GM12878 (cell line): ENCODE results near the gene INKA1. TPM values are rescaled to one million over a fixed set of nuclear protein-coding genes. Genes with fewer than 3 reads are reported as not detected.

ENCODE experiments used
- ATAC-seq: fragments of 200-7000 bp; cut with Tn5 transposase; 3 replicates; pipeline ENCODE4 v1.9.1; 2020; ENCODE audit warnings: mild to moderate bottlenecking, moderate library complexity
- BruUV-seq: library from RNA; stranded (reverse); fragments of 400-500 nt; replicated peaks from 2 replicates; lab custom pipeline; 2021; lab: Mats Ljungman, UMichigan
- CTCF ChIA-PET: fragments of 300-600 bp; sonication (Branson Sonifier 250); formaldehyde crosslinking; extraction: SDS; loops from one replicate; lab custom pipeline; 2021; ENCODE audit warnings: inconsistent platforms; lab: Yijun Ruan, JAX
- POLR2A ChIA-PET: fragments of 350-600 bp; formaldehyde crosslinking; extraction: SDS; loops from one replicate; lab custom pipeline; 2021; ENCODE audit warnings: inconsistent platforms; lab: Charles Lee
- RAD21 ChIA-PET: fragments of 300-600 bp; sonication (Branson Sonifier 250); formaldehyde crosslinking; loops from one replicate; lab custom pipeline; 2023; ENCODE audit warnings: antibody characterized with exemption; ENCODE audit not compliant: unreplicated experiment; lab: Charles Lee
- SMC1A ChIA-PET: fragments of 300-600 bp; sonication (Branson Sonifier 250); formaldehyde crosslinking; loops from one replicate; lab custom pipeline; 2023; ENCODE audit not compliant: unreplicated experiment, uncharacterized antibody; lab: Charles Lee
- DNase-seq: peaks from one replicate; pipeline ENCODE4 v3.0.0-alpha.2; 2011; ENCODE audit warnings: low read depth, low spot score
- FAIRE-seq: peaks from 3 replicates; lab custom pipeline; 2011; peaks lifted over from hg19 to GRCh38; lab: Jason Lieb, UNC
- H2AFZ ChIP-seq: 2 replicates; pipeline ENCODE4 v1.6.0; 2011; ENCODE audit warnings: low read depth, low read length, control low read depth; ENCODE audit not compliant: control insufficient read depth
- H3K27ac ChIP-seq: 2 replicates; pipeline ENCODE4 v1.5.1; 2011; ENCODE audit warnings: control low read depth; ENCODE audit not compliant: control insufficient read depth, insufficient read depth
- H3K27me3 ChIP-seq, 2 experiments: replicated peaks in 1 of 2; 2 replicates each; pipeline versions ENCODE4 v1.6.0 to v1.6.1; 2011; ENCODE audit warnings: low read length in 1 of 2; ENCODE audit not compliant: control insufficient read depth in 2 of 2, insufficient read depth in 2 of 2
- H3K36me3 ChIP-seq, 2 experiments: 2 replicates each; pipeline ENCODE4 v1.5.1; 2011; ENCODE audit warnings: low read length in 1 of 2; ENCODE audit not compliant: control insufficient read depth in 2 of 2, insufficient read depth in 2 of 2
- H3K4me1 ChIP-seq: 2 replicates; pipeline ENCODE4 v1.6.1; 2011; ENCODE audit warnings: mild to moderate bottlenecking, low read length, moderate library complexity, mixed read lengths; ENCODE audit not compliant: control insufficient read depth, insufficient read depth
- H3K4me2 ChIP-seq: 2 replicates; pipeline ENCODE4 v1.6.0; 2011; ENCODE audit warnings: control low read depth; ENCODE audit not compliant: control insufficient read depth, insufficient read depth
- H3K4me3 ChIP-seq: fragments of 200-600 bp; sonication (generic); 2 replicates; pipeline ENCODE4 v1.5.1; 2016
- H3K79me2 ChIP-seq: 2 replicates; pipeline ENCODE4 v1.6.0; 2011; ENCODE audit warnings: low read length; ENCODE audit not compliant: control insufficient read depth, insufficient read depth
- H3K9ac ChIP-seq: 2 replicates; pipeline ENCODE4 v1.8.0; 2011; ENCODE audit warnings: low read length, control low read depth, mixed read lengths; ENCODE audit not compliant: control insufficient read depth, insufficient read depth
- H3K9me3 ChIP-seq: replicated peaks from 3 replicates; pipeline ENCODE4 v1.5.1; 2011; ENCODE audit warnings: mild to moderate bottlenecking, low read length; ENCODE audit not compliant: control insufficient read depth, insufficient read depth
- H4K20me1 ChIP-seq: 2 replicates; pipeline ENCODE4 v1.6.0; 2011; ENCODE audit not compliant: control insufficient read depth, insufficient read depth
- ATF2 ChIP-seq: IDR thresholded peaks from 2 replicates; pipeline ENCODE4 v1.6.1; 2012; ENCODE audit warnings: low read length, inconsistent platforms
- CREM ChIP-seq: IDR thresholded peaks from 2 replicates; pipeline ENCODE4 v1.6.1; 2014; ENCODE audit warnings: antibody characterized with exemption, low read depth
- MAX ChIP-seq: IDR thresholded peaks from 2 replicates; pipeline ENCODE4 v1.6.1; 2012; ENCODE audit warnings: low read depth, low read length, improper control_type of control experiment
- MEF2B ChIP-seq: fragments of 450-650 bp; IDR thresholded peaks from 2 replicates; pipeline ENCODE4 v1.6.1; 2018; ENCODE audit warnings: mild to moderate bottlenecking, moderate library complexity; ENCODE audit not compliant: partially characterized antibody, poor library complexity, severe bottlenecking
- MYB ChIP-seq: fragments of 150-350 bp; IDR thresholded peaks from 2 replicates; pipeline ENCODE4 v1.6.1; 2014; ENCODE audit warnings: mild to moderate bottlenecking, low read depth, low read length, borderline replicate concordance
- NR2C2 ChIP-seq: IDR thresholded peaks from 2 replicates; pipeline ENCODE4 v1.6.1; 2011; ENCODE audit warnings: borderline replicate concordance, low read depth; ENCODE audit not compliant: control insufficient read depth, insufficient read length
- RCOR1 ChIP-seq: conservative IDR thresholded peaks from 2 replicates; pipeline ENCODE4 v1.6.1; 2012; ENCODE audit warnings: low read depth, low read length, improper control_type of control experiment
- SMAD5 ChIP-seq: IDR thresholded peaks from 2 replicates; pipeline ENCODE4 v1.6.1; 2016; ENCODE audit warnings: antibody characterized with exemption, low read depth
- SMARCA5 ChIP-seq: fragments of 450-650 bp; IDR thresholded peaks from 2 replicates; pipeline ENCODE4 v1.6.1; 2017; ENCODE audit warnings: mild to moderate bottlenecking
- SUPT20H ChIP-seq: IDR thresholded peaks from 2 replicates; pipeline ENCODE4 v1.6.1; 2011; ENCODE audit warnings: low read depth, mild to moderate bottlenecking, low read length, moderate library complexity, borderline replicate concordance; ENCODE audit not compliant: control insufficient read depth
- TBL1XR1 ChIP-seq: IDR thresholded peaks from 2 replicates; pipeline ENCODE4 v1.6.1; 2012; ENCODE audit warnings: low read depth, low read length, improper control_type of control experiment
- TCF3 ChIP-seq: IDR thresholded peaks from 2 replicates; pipeline ENCODE4 v1.6.1; 2012; ENCODE audit warnings: low read depth, mild to moderate bottlenecking, low read length, borderline replicate concordance; ENCODE audit not compliant: insufficient read depth
- ZZZ3 ChIP-seq: IDR thresholded peaks from 2 replicates; pipeline ENCODE4 v1.6.1; 2011; ENCODE audit warnings: low read depth; ENCODE audit not compliant: control insufficient read depth, insufficient read length
- WGBS: methylation state at CpG from one replicate; pipeline ENCODE4 v1.1.6; 2016; ENCODE audit warnings: low lambda C conversion rate; ENCODE audit not compliant: insufficient replicate concordance, insufficient coverage; ENCODE audit errors: missing lambda C conversion rate; 5-methylcytosine and 5-hydroxymethylcytosine counted together
- in situ Hi-C: fragments of 300-500 bp; cut with MboI; formaldehyde crosslinking; loops from 9 replicates; pipeline ENCODE4 v1.14.3; 2018; ENCODE audit warnings: mixed read lengths
- intact Hi-C: fragments of 100-400 bp; cut with micrococcal nuclease; formaldehyde crosslinking; loops from one replicate; pipeline ENCODE4 v1.14.2; 2022; ENCODE audit not compliant: unreplicated experiment
- polyA plus RNA-seq, 11 experiments: library from polyadenylated mRNA; depleted of rRNA in 4 of 11; unstranded in 6 of 11; stranded (reverse) in 5 of 11; fragments of >200 nt; fragmentation: Nextera tagmentation in 4 of 11; fragmentation: Illumina TruSeq in 1 of 11; extraction: Ambion mirVana in 4 of 11; extraction: Trizol in 1 of 11; gene quantifications; 1 replicate in 1 of 11; 2 replicates in 10 of 11; pipeline versions ENCODE4 v1.2.1 to v1.2.3, GENCODE V29; 2011 to 2016; ENCODE audit warnings: inconsistent platforms in 2 of 11, missing spikeins in 2 of 11, low read depth in 1 of 11
- total RNA-seq, 4 experiments: library from RNA; depleted of rRNA in 3 of 4; stranded (reverse); fragments of >200 nt in 3 of 4; fragmentation: Illumina TruSeq in 1 of 4; extraction: Trizol in 1 of 4; gene quantifications; 2 replicates each; pipeline versions ENCODE4 v1.2.1 to v1.2.3, GENCODE V29; 2013 to 2021

INKA1 gene
- total and polyA plus RNA-seq, 10 of the 15 experiments (the other 5 are each of a cell fraction or from before 2014, with no cell fraction given): 0.32 to 10.5 (median 4.9) TPM

- BruUV-seq: no TSS peak
- Histone ChIP-seq H3K4me2 (no peak overlapping the region), H3K9me3 (no peaks in the 10 kb centered on the region), H3K27ac (no peak overlapping the region), H2AFZ (no peak overlapping the region), H3K4me3 (no peak overlapping the region), H3K9ac (no peak overlapping the region), H3K79me2 (peaks cover 21% of the 10 kb centered on the region), H4K20me1 (no peaks in the 10 kb centered on the region), H3K4me1 (peaks cover 9% of the 10 kb centered on the region), H3K36me3 (no peaks in the 10 kb centered on the region)
- in situ Hi-C loops: no loop called here
- WGBS: 84% methylated on average over 2 of the region's 2 CpGs
- CTCF ChIA-PET: interaction anchor here (0.5 to 2.0 kb wide), 9 partner anchors 9 to 546 kb away, joined by 3 to 9 read pairs (median 3); partner anchors contain the start of genes MON1A and UBA7
- no peak for DNase-seq
- RAD21 ChIA-PET: interaction anchor here (1.3 to 2.5 kb wide), 2 partner anchors 15 to 51 kb away, joined by 3 to 14 read pairs; partner anchors contain the start of gene INKA1
- SMC1A ChIA-PET: interaction anchor here (1.2 kb wide), 1 partner anchor 118 kb away, joined by 3 read pairs; no protein-coding TSS in a partner anchor
- ATAC-seq: no peak
- TF ChIP-seq ZZZ3 (no peak), RCOR1 (no peak), TCF3 (no peak)
- TF ChIP-seq, all 136 proteins: peak for 0
- no peaks in the 10 kb centered on the region for H3K27me3 ChIP-seq
- POLR2A ChIA-PET: interaction anchor here (1.0 to 3.0 kb wide), 3 partner anchors 15 to 113 kb away, joined by 3 to 15 read pairs (median 5); partner anchors contain the start of genes INKA1 and UBA7
- intact Hi-C loops: loop anchor here (5.0 kb wide), 1 partner anchor 66 kb away; the partner anchor contains the start of gene GMPPB
- FAIRE-seq: no peak
Measured at GRCh38 chr3:49788056-49788455, 15.0 kb upstream of the INKA1 start.

- intact Hi-C loops (no loop called here), in situ Hi-C loops (no loop called here)
- ChIA-PET CTCF (interaction anchor here (1.2 kb wide), 1 partner anchor 49 kb away, joined by 3 read pairs; no protein-coding TSS in a partner anchor), RAD21 (no interaction called here), POLR2A (no interaction called here), SMC1A (no interaction called here)
- Histone ChIP-seq H2AFZ (no peak overlapping the region), H3K9me3 (no peaks in the 10 kb centered on the region), H3K4me3 (no peak overlapping the region), H3K79me2 (peaks cover 6% of the 10 kb centered on the region), H3K36me3 (no peaks in the 10 kb centered on the region), H3K4me2 (no peak overlapping the region), H3K27ac (no peak overlapping the region), H3K9ac (no peak overlapping the region), H3K4me1 (peaks cover 5% of the 10 kb centered on the region), H3K27me3 (no peaks in the 10 kb centered on the region), H4K20me1 (no peaks in the 10 kb centered on the region)
- DNase-seq (no peak), ATAC-seq (no peak), FAIRE-seq (no peak)
- 51% methylated on average over 9 of the region's 9 CpGs for whole genome bisulfite sequencing
- BruUV-seq: no TSS peak
- no peak for TF ChIP-seq MAX
- no peak for TF ChIP-seq ATF2
- TF ChIP-seq NR2C2: no peak
- no peak for TF ChIP-seq CREM
- TF ChIP-seq SUPT20H: no peak
- TF ChIP-seq MYB: no peak
- no peak for TF ChIP-seq SMAD5
- no peak for TF ChIP-seq SMARCA5
- no peak for TF ChIP-seq TBL1XR1
- TF ChIP-seq MEF2B: no peak
Measured at GRCh38 chr3:49790626-49791411, 12.2 kb upstream of the INKA1 start.
